Thymus (tissue), 11 donors: ENCODE measurements around the gene KCNMB2. TPM values are rescaled to one million over a fixed set of nuclear protein-coding genes. Genes with fewer than 3 reads are reported as not detected.

ENCODE experiments used
- DNase-seq, 9 donors: peaks; one replicate each; pipeline ENCODE4 v3.0.0-alpha.2; 2013; ENCODE audit warnings: low spot score in 9 of 9, low read depth in 6 of 9, missing footprints in 1 of 9
- H3K27ac ChIP-seq, 2 donors: one replicate each; pipeline ENCODE4 v1.5.1; 2013; ENCODE audit warnings: control low read depth in 1 of 2, low read depth in 1 of 2, low read length in 1 of 2, mild to moderate bottlenecking in 1 of 2, moderate library complexity in 1 of 2
- H3K27me3 ChIP-seq, 2 donors: one replicate each; pipeline ENCODE4 v1.5.1; 2013; ENCODE audit warnings: low read length in 1 of 2; ENCODE audit not compliant: control insufficient read depth in 2 of 2, insufficient read depth in 1 of 2
- H3K36me3 ChIP-seq, 2 donors: one replicate each; pipeline ENCODE4 v1.5.1; 2013; ENCODE audit warnings: low read length in 1 of 2, mild to moderate bottlenecking in 1 of 2, moderate library complexity in 1 of 2; ENCODE audit not compliant: control insufficient read depth in 2 of 2, insufficient read depth in 2 of 2
- H3K4me1 ChIP-seq, 2 donors: one replicate each; pipeline ENCODE4 v1.5.1; 2013; ENCODE audit warnings: low read length in 2 of 2; ENCODE audit not compliant: control insufficient read depth in 2 of 2, insufficient read depth in 2 of 2
- H3K4me3 ChIP-seq, 2 donors: one replicate each; pipeline ENCODE4 v1.5.1; 2013; ENCODE audit warnings: low read length in 2 of 2, control low read depth in 1 of 2, mild to moderate bottlenecking in 1 of 2
- H3K9me3 ChIP-seq, 2 donors: one replicate each; pipeline ENCODE4 v1.5.1; 2013; ENCODE audit warnings: low read length in 1 of 2, mild to moderate bottlenecking in 1 of 2; ENCODE audit not compliant: control insufficient read depth in 2 of 2, insufficient read depth in 1 of 2
- WGBS: extraction: QIAGEN DNeasy Blood & Tissue Kit; methylation state at CpG from one replicate; pipeline ENCODE4 v1.1.7; 2013; 5-methylcytosine and 5-hydroxymethylcytosine counted together
- polyA plus RNA-seq: library from polyadenylated mRNA; stranded (reverse); fragments of 200-250 nt; gene quantifications from one replicate; pipeline ENCODE4 v1.2.3, GENCODE V29; 2013
- total RNA-seq: library from RNA; stranded (reverse); fragments of 120-200 nt; gene quantifications from one replicate; pipeline ENCODE4 v1.2.4, GENCODE V29; 2013
- donor health status: healthy.

The KCNMB2 gene
- total and polyA plus RNA-seq, 2 donors, result 0.09 to 0.19 TPM

GRCh38 chr3:178618197-178618596 lies 82.0 kb downstream of the KCNMB2 start:
- Histone ChIP-seq H3K36me3 (no peaks in the 10 kb centered on the region), H3K4me3 (no peak overlapping the region), H3K4me1 (no peaks in the 10 kb centered on the region), H3K27ac (no peak overlapping the region), H3K9me3 (peaks cover 0 to 6% of the 10 kb centered on the region in 2 donors), H3K27me3 (no peaks in the 10 kb centered on the region)
- no peak for DNase-seq
- WGBS, result 55% methylated on average over 3 of the region's 3 CpGs

- DNase-seq, result no peak
- Histone ChIP-seq H3K9me3 (peaks cover 0 to 6% of the 10 kb centered on the region in 2 donors), H3K27ac (no peak overlapping the region), H3K4me3 (no peak overlapping the region), H3K36me3 (no peaks in the 10 kb centered on the region), H3K4me1 (no peaks in the 10 kb centered on the region), H3K27me3 (no peaks in the 10 kb centered on the region)
- 92% methylated on average over 2 of the region's 2 CpGs for WGBS
These were observed 82.7 kb downstream of the KCNMB2 start for GRCh38 chr3:178618896-178619295.

GRCh38 chr3:178623666-178624255 lies 87.5 kb downstream of the KCNMB2 start:
- DNase-seq, result no peak
- no peak overlapping the region for H3K27ac ChIP-seq
- peaks cover 0 to 4% of the 10 kb centered on the region in 2 donors for H3K9me3 ChIP-seq
- no peaks in the 10 kb centered on the region for H3K27me3 ChIP-seq
- no peaks in the 10 kb centered on the region for H3K4me1 ChIP-seq
- H3K4me3 ChIP-seq, result no peak overlapping the region
- WGBS, result 63% methylated on average over 3 of the region's 3 CpGs
- no peaks in the 10 kb centered on the region for H3K36me3 ChIP-seq

- H3K4me1 ChIP-seq, result no peaks in the 10 kb centered on the region
- H3K9me3 ChIP-seq, result peaks cover 0 to 4% of the 10 kb centered on the region in 2 donors
- no peak overlapping the region for H3K27ac ChIP-seq
- DNase-seq, result no peak
- H3K36me3 ChIP-seq, result no peaks in the 10 kb centered on the region
- no peaks in the 10 kb centered on the region for H3K27me3 ChIP-seq
- no peak overlapping the region for H3K4me3 ChIP-seq
These were observed 88.0 kb downstream of the KCNMB2 start for GRCh38 chr3:178624276-178624675.

- Histone ChIP-seq H3K27ac (no peak overlapping the region), H3K27me3 (no peaks in the 10 kb centered on the region), H3K4me3 (no peak overlapping the region), H3K4me1 (no peaks in the 10 kb centered on the region), H3K9me3 (peaks cover 0 to 4% of the 10 kb centered on the region in 2 donors), H3K36me3 (no peaks in the 10 kb centered on the region)
- DNase-seq, result no peak
- 97% methylated on average over 7 of the region's 7 CpGs for WGBS
These were observed 88.9 kb downstream of the KCNMB2 start for GRCh38 chr3:178625053-178625600.

- Histone ChIP-seq H3K4me3 (no peak overlapping the region), H3K27me3 (no peaks in the 10 kb centered on the region), H3K9me3 (peaks cover 0 to 5% of the 10 kb centered on the region in 2 donors), H3K36me3 (no peaks in the 10 kb centered on the region), H3K27ac (no peak overlapping the region), H3K4me1 (no peaks in the 10 kb centered on the region)
- DNase-seq, result no peak
These were observed 91.8 kb downstream of the KCNMB2 start for GRCh38 chr3:178628037-178628436.

- DNase-seq, result no peak
- Histone ChIP-seq H3K27me3 (no peaks in the 10 kb centered on the region), H3K4me3 (no peak overlapping the region), H3K4me1 (no peaks in the 10 kb centered on the region), H3K27ac (no peak overlapping the region), H3K9me3 (peaks cover 0 to 11% of the 10 kb centered on the region in 2 donors), H3K36me3 (no peaks in the 10 kb centered on the region)
- 96% methylated on average over 2 of the region's 2 CpGs for WGBS
These were observed 93.4 kb downstream of the KCNMB2 start for GRCh38 chr3:178629430-178630178.

- 95% methylated on average over 1 of the region's 1 CpG for WGBS
- no peaks in the 10 kb centered on the region for H3K4me1 ChIP-seq
- no peaks in the 10 kb centered on the region for H3K27me3 ChIP-seq
- no peak overlapping the region for H3K4me3 ChIP-seq
- H3K27ac ChIP-seq, result no peak overlapping the region
- peaks cover 0 to 7% of the 10 kb centered on the region in 2 donors for H3K9me3 ChIP-seq
- no peaks in the 10 kb centered on the region for H3K36me3 ChIP-seq
- DNase-seq, result no peak
These were observed 95.7 kb downstream of the KCNMB2 start for GRCh38 chr3:178631950-178632349.

GRCh38 chr3:178634975-178635374 lies 98.7 kb downstream of the KCNMB2 start:
- no peak for DNase-seq
- 100% methylated on average over 1 of the region's 1 CpG for WGBS
- no peaks in the 10 kb centered on the region for H3K4me1 ChIP-seq
- no peak overlapping the region for H3K27ac ChIP-seq
- peaks cover 0 to 7% of the 10 kb centered on the region in 2 donors for H3K9me3 ChIP-seq
- no peak overlapping the region for H3K4me3 ChIP-seq
- H3K27me3 ChIP-seq, result no peaks in the 10 kb centered on the region
- no peaks in the 10 kb centered on the region for H3K36me3 ChIP-seq
